ENCODE measurements around the gene GAB2.
A peak's percentile ranks its signal among the peaks of the same experiment; 100 is the strongest.

Gene GAB2

DNA sequence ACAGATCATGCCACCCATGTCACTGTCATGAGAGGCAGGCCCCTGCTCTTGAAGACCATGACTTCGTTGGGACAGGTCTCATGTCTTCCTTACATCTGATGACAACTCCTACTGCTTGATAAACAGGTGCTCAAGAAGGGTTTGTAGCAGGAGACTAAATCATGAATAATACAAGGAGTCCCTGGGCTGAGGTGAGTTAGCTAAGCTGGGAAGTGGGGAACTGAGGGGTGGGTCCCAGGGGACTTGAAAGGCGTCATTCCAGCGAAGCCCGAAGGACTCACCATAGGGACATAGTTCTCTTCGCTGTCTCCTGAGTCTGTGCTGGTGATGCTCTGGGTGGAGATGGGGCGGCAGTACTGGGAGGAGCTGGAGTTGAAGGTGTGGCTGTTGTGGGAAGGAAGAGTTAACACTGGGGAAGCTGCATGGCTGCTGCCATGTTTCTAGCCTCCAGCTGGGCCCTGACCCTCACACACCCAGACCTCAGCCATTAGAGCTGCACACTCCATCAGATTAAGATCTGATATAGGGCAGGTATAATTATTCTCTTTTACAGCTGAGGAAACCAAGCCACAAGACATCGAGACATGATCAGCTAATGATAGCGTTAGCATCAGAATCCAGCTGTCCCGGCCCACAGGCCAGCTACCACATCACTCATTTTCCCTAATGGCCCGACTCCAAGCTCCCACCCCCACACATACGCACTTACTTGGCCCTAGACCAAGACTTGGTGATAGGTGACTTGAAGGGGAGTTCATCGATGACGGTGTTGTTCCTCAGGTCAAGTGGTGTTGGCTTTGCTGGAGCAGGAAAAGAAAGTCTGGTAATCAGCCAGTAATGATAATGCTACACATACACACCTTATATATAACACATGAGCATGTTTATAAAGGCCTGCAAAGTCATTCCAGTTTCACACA lies 196.0 kb downstream of the GAB2 start:
- no peak for ATAC-seq
- Mint-ChIP-seq H3K27me3 (no peaks in the 10 kb centered on the region), H3K27ac (no peak overlapping the region), H3K4me1 (peaks cover 29% of the 10 kb centered on the region), H3K9me3 (no peaks in the 10 kb centered on the region), H3K4me3 (no peak overlapping the region)
- DNase-seq, result no peak

DNA sequence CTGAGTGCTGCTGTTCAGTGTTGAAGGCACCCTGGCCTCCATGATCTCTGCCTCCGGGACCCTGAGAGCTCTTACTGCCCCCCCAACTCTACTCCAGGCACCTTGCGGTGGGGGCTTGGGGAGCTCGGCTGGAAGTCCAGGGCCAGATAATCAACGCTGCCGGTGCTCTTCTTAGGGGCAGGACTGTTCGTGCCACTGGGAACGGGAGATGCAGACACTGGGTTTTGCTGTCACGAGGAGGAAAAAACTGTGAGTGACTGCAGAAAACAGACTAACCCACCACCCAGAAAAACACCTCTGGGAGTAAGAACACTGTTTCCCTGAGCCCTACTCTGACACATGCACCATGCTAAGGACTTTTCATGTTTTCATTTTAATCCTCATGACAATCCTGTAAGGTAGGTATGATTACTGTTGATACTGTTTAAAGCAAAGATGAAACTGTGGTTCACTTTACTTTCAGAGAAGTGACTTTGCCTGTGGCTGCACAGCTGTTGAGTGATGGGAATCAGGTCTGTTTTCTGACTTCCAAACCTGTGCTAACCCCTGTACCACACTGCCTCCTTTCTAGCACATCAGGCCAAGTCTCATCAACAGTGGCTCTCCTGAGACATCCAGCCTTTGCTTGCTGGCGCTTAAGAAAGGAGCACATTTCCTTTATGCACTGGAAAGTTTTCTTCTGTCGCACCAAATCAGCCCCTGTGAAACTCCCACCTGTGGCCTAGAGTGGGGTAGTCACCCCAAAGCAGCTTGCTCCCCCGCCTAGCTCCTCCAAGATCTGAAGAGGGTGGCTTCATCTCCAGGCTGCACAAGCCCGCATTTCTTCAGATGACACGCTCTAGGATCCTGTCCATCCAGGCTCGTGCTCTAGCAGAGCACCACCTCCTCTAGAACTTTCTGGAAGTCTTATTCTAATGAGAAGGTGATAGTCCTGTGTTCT lies 197.1 kb downstream of the GAB2 start:
- Mint-ChIP-seq H3K9me3 (no peaks in the 10 kb centered on the region), H3K4me1 (peaks cover 28% of the 10 kb centered on the region), H3K27ac (peak overlapping the region; percentile 82 to 91), H3K4me3 (no peak overlapping the region), H3K27me3 (no peaks in the 10 kb centered on the region)
- no peak for ATAC-seq
- DNase-seq, result peak in 1 of 2 donors; percentile 6

DNA sequence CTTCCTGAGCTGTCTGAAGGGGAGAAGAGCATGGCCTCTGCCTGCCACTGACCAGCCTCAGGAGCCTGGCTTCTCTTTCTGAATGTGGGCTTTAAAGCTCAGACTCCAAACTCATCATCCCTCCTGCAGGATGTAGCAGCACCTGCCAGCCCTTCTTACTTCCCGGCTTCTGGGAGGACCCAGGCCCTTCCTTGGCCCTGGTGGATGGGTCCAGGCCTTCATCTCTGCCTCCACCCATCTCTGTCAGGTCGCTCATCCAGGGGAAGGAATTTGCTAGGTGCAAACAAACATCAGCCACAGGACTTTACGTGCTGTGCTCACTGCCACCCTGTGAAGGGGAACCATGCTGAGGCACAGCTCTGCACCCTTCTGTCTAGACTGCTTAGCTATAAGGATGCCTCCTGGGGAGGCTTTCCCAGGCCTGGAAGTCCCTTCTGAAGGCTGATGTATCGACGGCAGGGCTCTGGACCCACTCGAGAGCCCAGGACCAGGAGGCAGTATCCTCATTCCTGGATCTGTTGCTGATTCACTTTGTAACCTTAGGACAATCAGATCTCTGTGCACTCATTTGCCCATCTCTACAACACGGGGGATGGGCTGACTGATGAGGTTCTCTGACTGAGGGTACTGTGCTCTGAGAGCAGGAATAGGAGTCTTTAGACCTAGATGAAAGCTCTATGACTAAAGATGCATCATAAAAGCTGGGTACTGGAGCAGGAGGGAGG lies 198.0 kb downstream of the GAB2 start:
- Mint-ChIP-seq H3K9me3 (no peaks in the 10 kb centered on the region), H3K4me3 (no peak overlapping the region), H3K4me1 (peaks cover 28% of the 10 kb centered on the region), H3K27ac (peak overlapping the region in 1 of 2 donors; percentile 82), H3K27me3 (no peaks in the 10 kb centered on the region)
- peak in 1 of 2 donors; percentile 2 for DNase-seq
- ATAC-seq, result no peak

DNA sequence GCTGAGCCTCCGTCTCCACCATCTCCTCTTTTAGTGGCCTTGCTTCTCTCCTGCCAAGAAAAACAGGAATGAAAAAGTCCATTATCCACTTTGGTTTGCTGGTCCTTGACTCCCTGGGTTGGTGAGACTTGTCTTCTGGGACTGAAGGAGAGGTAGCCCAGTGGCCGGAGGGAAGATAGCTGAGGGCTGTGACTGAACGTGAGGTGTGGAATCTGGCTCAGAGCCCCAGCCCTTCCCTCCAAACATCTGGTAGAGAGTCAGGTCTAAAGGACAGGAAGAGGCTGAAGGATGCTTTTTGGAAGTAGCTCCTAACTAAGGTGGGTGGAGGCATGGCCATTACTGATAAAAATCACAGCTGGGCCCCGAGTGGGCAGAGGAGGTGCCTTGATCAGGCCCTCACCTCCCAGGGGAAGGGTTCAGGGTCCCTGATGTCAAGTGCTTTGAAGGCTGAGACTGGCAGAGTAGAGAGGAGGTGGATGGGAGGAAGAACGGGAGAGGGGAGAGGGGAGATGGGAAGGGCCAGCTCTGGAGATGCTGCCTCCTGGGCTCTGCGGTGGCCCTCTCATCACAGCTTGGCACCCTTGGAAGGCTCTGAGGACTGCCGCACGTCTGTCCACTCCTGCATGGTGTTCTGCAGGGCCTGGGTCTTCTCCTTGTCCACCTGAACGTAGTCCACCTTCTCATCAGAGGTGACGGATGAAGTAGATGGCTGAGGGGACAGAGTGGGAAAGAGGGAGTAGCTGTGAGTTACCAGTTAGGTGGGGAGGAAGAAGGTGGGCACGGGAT lies 198.7 kb downstream of the GAB2 start:
- no peak for ATAC-seq
- Mint-ChIP-seq H3K4me1 (peaks cover 28% of the 10 kb centered on the region), H3K27me3 (no peaks in the 10 kb centered on the region), H3K27ac (peak overlapping the region in 1 of 2 donors; percentile 89), H3K9me3 (no peaks in the 10 kb centered on the region), H3K4me3 (no peak overlapping the region)
- DNase-seq, result peak in 1 of 2 donors; percentile 6

DNA sequence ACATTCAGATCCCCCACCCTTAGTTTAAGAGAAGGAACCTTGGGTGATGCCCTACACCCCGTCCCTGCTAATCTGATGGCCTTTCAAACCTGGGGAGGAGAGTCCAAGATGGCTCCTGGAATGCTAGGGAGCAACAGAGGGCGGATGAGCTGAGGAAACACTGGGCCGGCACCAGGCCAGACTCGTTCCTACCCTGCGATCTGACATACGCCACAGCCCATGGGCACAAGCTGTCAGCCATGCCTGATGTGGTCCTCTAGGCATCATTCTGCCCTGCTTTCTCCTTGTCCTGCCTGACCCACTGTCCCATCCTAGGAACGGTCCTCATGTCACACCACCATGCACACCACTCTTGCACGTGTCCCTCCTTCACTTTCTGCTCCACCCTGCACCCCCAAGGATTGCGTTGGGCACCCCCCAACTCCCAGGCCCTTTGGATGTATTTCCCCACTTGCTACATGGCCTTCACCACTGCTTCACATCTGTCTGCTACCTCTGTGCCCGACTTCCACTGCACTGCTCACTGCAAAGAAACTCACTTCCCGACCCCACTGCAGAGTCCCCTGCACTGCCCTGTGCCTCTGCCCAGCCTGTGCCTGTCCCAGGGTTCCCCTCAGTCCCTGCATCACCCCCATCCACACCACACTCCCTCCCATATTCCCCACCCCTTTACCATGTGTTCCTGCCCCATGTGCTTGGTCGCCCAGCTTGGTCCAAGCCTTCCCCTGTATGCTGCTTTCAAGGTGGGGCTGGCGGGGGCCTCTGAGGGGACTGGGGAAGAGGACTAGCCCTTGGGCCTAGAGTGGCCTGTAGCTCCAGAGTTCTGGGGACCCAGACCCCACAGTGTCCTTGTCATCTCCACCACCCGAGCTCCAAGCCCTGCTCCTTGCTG lies 199.7 kb downstream of the GAB2 start:
- H3K4me1 Mint-ChIP-seq, result peaks cover 22% of the 10 kb centered on the region
- H3K27me3 Mint-ChIP-seq, result no peaks in the 10 kb centered on the region
- peak; percentile 8 for ATAC-seq
- no peaks in the 10 kb centered on the region for H3K9me3 Mint-ChIP-seq
- DNase-seq, result peak in 1 of 2 donors; percentile 6
- no peak overlapping the region for H3K4me3 Mint-ChIP-seq
- H3K27ac Mint-ChIP-seq, result peak overlapping the region in 1 of 2 donors; percentile 89

DNA sequence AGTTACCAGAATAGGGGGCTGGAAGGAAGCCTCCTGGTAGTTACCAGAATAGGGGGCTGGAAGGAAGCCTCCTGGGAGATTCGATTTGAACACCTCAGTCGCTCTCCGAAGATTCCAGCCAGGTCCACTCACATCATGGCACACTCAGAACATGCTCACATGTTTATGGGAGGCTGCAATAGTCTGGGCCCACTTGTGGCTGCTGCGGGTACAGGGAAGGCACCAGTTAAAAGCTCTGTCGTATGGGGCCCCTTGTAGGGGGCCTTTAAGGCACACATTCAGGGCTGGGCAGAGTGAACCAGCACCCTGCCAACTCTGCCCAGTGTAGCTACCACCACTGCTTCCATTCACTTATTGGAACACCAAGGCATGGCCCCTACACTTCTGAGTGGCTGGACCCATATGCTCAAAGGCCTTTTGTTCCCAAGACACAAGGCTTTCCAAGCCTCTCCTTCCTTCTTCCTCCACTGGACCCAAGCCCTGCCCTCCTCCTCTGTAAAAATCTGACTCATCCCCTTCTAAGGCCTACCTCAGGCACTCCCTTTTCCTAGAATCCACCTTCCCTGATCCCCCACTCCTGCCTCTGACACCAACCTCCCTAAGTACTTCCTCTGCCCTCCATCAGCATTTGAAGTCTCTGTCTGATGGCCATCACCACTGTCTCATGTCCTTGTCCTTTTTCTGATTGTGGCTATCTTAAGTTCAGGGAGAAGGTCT lies 200.9 kb downstream of the GAB2 start:
- Mint-ChIP-seq H3K4me3 (no peak overlapping the region), H3K4me1 (peaks cover 22% of the 10 kb centered on the region), H3K27ac (no peak overlapping the region), H3K9me3 (no peaks in the 10 kb centered on the region), H3K27me3 (no peaks in the 10 kb centered on the region)
- DNase-seq (no peak), ATAC-seq (no peak)

DNA sequence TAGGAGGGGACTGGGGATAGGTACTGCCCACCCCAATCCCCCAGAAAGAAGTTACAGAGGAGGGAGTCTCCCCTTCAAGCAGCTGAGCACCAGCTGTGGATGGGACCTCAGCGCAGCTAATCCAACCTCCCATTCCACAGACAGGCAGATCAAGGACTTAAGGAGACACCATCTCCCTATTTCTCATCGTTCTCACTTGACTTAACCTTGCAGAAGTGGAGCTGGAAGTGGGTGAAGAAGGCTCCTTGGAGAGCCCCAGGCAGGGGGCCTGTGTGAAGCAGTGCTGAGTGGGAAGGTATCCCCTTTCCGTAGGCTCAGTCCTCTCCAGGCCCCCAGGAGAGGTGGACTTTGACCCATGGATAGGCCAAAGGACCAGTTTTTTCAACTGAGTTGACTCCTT lies 201.6 kb downstream of the GAB2 start:
- DNase-seq (no peak), ATAC-seq (no peak)
- no peaks in the 10 kb centered on the region for H3K9me3 Mint-ChIP-seq
- peaks cover 20% of the 10 kb centered on the region for H3K4me1 Mint-ChIP-seq
- no peak overlapping the region for H3K4me3 Mint-ChIP-seq
- no peaks in the 10 kb centered on the region for H3K27me3 Mint-ChIP-seq
- no peak overlapping the region for H3K27ac Mint-ChIP-seq

DNA sequence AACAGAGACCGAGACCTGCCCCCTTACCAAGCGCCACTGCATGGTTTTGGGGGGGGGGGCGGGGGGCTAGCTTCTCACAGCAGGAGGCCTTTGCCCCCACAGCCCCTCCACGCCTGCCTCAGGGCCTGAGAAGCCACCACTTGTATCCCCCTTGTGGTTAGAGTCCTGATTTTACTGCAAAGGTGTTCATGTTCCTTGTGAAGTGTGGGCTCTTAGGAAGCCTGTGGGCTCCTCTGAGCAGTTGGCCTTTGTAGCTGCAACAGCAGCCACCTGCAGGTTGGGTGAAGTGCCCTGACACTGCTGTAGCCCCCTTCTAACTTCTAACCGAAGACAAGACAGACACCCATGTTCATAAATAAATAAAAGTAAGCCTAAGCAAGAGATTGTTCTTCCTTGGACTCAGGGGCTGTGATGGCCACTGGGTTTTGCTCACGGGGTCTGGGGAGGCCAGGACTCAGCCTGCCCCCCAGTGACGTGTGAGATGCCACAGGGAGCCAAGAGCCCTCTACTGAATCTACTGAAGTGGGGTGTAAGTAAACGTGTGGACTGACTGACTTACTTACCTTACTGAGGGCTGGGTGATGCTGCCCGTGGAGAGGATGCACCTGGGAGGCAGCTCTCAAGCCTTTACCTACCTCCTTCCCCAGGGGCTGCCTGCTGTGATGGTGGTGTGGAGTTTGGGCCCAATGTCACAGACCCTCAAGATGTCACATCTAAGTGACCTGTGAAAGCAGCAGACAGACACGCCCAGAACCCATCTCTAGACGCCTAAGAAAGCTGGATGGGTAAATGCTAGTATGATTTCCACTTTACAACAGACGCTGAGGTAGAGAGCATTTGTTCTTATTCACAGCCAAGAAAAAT lies 203.1 kb downstream of the GAB2 start:
- peaks cover 7% of the 10 kb centered on the region for H3K4me1 Mint-ChIP-seq
- no peaks in the 10 kb centered on the region for H3K27me3 Mint-ChIP-seq
- no peaks in the 10 kb centered on the region for H3K9me3 Mint-ChIP-seq
- H3K4me3 Mint-ChIP-seq, result no peak overlapping the region
- H3K27ac Mint-ChIP-seq, result no peak overlapping the region
- DNase-seq, result no peak
- no peak for ATAC-seq

DNA sequence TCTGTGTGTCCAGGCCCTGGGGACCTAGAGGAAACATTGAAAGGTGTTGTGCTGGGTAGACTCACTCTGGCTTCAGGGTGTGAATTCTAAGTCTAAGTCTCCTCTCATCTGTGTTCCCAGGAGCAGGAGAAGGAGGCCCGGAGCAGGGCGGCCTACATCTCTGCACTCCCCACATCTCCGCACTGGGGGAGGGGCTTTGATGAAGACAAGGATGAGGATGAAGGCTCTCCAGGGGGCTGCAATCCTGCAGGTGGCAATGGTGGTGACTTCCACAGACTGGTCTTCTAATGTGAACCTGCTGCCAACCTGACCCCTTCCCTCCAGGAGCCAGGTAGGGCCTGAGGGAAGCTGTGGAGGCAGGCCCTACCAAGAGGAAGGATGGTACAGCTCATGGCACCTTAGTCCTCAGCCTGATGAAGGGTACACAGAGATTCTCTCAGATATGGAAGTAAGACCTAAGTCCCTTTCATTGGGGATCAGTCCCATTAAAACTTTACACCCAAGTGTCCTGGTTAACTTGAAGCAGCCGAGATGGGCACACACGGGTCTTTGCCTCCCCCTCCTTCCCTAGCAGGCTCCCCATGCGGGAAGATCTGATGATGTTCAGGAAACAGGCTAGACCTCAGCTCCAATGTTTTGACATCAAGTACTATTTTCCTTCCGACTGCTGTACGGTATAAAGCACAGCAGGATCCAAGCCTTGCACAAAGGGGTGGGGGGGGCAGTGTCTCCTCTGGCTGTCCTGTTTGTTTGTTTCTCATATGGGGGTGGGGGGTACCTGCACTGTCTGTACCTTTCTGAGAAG lies 203.9 kb downstream of the GAB2 start:
- H3K27ac Mint-ChIP-seq, result no peak overlapping the region

DNA sequence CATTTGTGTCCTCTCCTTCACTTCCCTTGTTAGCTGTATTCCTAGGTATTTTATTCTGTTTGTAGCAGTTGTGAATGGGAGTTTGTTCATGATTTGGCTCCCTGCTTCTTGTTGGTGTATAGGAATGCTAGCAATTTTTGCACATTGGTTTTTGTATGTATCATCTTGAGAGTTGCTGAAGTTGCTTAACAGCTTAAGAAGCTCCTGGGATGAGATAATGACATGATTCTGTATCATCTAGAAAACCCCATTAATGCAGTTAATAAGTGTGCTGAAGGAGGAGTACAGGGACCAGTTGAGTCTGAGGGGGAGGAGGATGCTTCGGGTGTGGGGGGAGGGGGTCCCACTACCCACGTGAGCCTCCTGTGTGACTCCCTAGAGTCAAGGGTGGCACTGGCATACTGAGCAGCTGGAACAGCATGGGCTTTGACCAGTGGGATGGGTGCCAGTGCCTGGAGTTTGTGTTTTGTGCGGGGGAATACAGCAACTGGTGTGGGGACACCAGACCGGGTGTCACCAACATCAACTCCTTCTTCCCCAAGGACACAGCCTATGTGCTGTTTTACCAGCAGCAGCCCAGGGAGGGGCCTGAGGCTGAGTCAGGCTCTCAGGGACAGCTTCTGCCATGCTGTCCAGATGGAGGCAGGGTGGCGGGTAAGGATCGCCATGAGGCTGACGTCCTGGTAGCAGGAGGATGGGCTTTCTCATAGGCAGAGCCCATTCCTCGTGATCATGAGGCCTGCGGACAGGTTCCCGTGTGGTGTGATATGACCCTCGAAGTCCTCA lies 204.8 kb downstream of the GAB2 start:
- H3K4me3 Mint-ChIP-seq, result no peak overlapping the region
- ATAC-seq (no peak), DNase-seq (no peak)

More for the DNA sequence above, 203.9 kb downstream of the GAB2 start:
- Mint-ChIP-seq H3K4me1 (peaks cover 7% of the 10 kb centered on the region), H3K27me3 (no peaks in the 10 kb centered on the region), H3K4me3 (no peak overlapping the region), H3K9me3 (no peaks in the 10 kb centered on the region)
- DNase-seq (no peak), ATAC-seq (no peak)

DNA sequence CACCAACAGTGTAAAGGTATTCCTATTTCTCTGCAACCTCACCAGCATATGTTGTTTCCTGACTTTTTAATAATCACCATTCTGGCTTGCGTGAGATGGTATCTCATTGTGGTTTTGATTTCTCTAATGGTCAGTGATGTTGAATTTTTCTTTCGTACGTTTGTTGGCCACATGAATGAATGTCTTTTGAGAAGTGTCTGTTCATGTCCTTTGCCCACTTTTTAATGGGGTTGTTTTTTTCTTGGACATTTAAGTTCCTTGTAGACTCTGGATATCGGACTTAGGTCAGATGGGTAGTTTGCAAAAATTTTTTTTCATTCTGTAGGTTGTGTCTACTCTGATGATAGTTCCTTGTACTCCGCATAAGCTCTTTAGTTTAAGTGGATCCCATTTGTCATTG lies 206.1 kb downstream of the GAB2 start:
- H3K27ac Mint-ChIP-seq, result no peak overlapping the region
- H3K27me3 Mint-ChIP-seq, result no peaks in the 10 kb centered on the region
- DNase-seq (no peak), ATAC-seq (no peak)
- no peak overlapping the region for H3K4me3 Mint-ChIP-seq
- H3K4me1 Mint-ChIP-seq, result no peaks in the 10 kb centered on the region
- H3K9me3 Mint-ChIP-seq, result no peaks in the 10 kb centered on the region

More for the DNA sequence above, 204.8 kb downstream of the GAB2 start:
- no peak overlapping the region for H3K27ac Mint-ChIP-seq
- no peaks in the 10 kb centered on the region for H3K9me3 Mint-ChIP-seq
- H3K27me3 Mint-ChIP-seq, result no peaks in the 10 kb centered on the region
- peaks cover 7% of the 10 kb centered on the region for H3K4me1 Mint-ChIP-seq
